IMR-90 (cell line): ENCODE data around the gene LRSAM1. TPM values are rescaled to one million over a fixed set of nuclear protein-coding genes. Genes with fewer than 3 reads are reported as not detected.

ENCODE experiments used
- ATAC-seq: fragments of 200-7000 bp; cut with Tn5 transposase; 2 replicates; pipeline ENCODE4 v1.9.1; 2020; ENCODE audit warnings: low read depth, mild to moderate bottlenecking, moderate library complexity
- BruUV-seq: library from RNA; stranded (reverse); fragments of 400-500 nt; replicated peaks from 2 replicates; lab custom pipeline; 2021; lab: Mats Ljungman, UMichigan
- CTCF ChIA-PET: fragments of 300-600 bp; formaldehyde crosslinking; extraction: SDS; loops from one replicate; lab custom pipeline; 2021; ENCODE audit warnings: antibody characterized with exemption; lab: Yijun Ruan, JAX
- POLR2A ChIA-PET: fragments of 300-600 bp; sonication (Branson Sonifier 250); formaldehyde crosslinking; loops from one replicate; lab custom pipeline; 2022; ENCODE audit warnings: antibody characterized with exemption; ENCODE audit not compliant: unreplicated experiment; lab: Charles Lee
- DNase-seq: peaks from one replicate; pipeline ENCODE4 v3.0.0; 2013
- H2AFZ ChIP-seq: replicated peaks from 2 replicates; pipeline ENCODE3; 2013; ENCODE audit warnings: low read length, mild to moderate bottlenecking; ENCODE audit not compliant: poor library complexity
- H2AK5ac ChIP-seq: 2 replicates; pipeline ENCODE4 v1.6.1; 2013; ENCODE audit warnings: low read depth, low read length, inconsistent platforms
- H2AK9ac ChIP-seq: replicated peaks from 2 replicates; pipeline ENCODE3; 2013; ENCODE audit warnings: mild to moderate bottlenecking, low read depth, low read length, moderate library complexity; ENCODE audit not compliant: poor library complexity
- H2BK120ac ChIP-seq: 2 replicates; pipeline ENCODE4 v1.6.1; 2013; ENCODE audit warnings: low read depth, low read length, inconsistent platforms
- H2BK15ac ChIP-seq: 3 replicates; pipeline ENCODE4 v1.6.1; 2013; ENCODE audit warnings: low read depth, low read length, inconsistent platforms
- H2BK20ac ChIP-seq: 2 replicates; pipeline ENCODE4 v1.6.1; 2013; ENCODE audit warnings: low read depth, mild to moderate bottlenecking, inconsistent platforms, low read length, moderate library complexity
- H2BK5ac ChIP-seq: 2 replicates; pipeline ENCODE4 v1.6.1; 2013; ENCODE audit warnings: mild to moderate bottlenecking, low read depth, low read length, inconsistent platforms; ENCODE audit not compliant: poor library complexity, severe bottlenecking
- H3K14ac ChIP-seq: replicated peaks from 2 replicates; pipeline ENCODE4 v1.6.1; 2013; ENCODE audit warnings: low read depth, low read length, inconsistent platforms
- H3K18ac ChIP-seq: 2 replicates; pipeline ENCODE4 v1.6.1; 2013; ENCODE audit warnings: low read depth, low read length, control low read depth
- H3K23ac ChIP-seq: 2 replicates; pipeline ENCODE4 v1.6.1; 2013; ENCODE audit warnings: low read depth, low read length, inconsistent platforms
- H3K27ac ChIP-seq: 2 replicates; pipeline ENCODE4 v1.5.1; 2013; ENCODE audit warnings: mild to moderate bottlenecking, control low read depth, low read length; ENCODE audit not compliant: insufficient read depth
- H3K27me3 ChIP-seq: 2 replicates; pipeline ENCODE4 v1.6.1; 2013; ENCODE audit warnings: low read length; ENCODE audit not compliant: control insufficient read depth, insufficient read depth
- H3K36me3 ChIP-seq: 2 replicates; pipeline ENCODE4 v1.6.1; 2013; ENCODE audit warnings: low read length, mixed read lengths; ENCODE audit not compliant: control insufficient read depth, insufficient read depth
- H3K4ac ChIP-seq: 2 replicates; pipeline ENCODE4 v1.6.1; 2013; ENCODE audit warnings: low read depth, low read length, inconsistent platforms
- H3K4me1 ChIP-seq: 2 replicates; pipeline ENCODE4 v1.6.1; 2013; ENCODE audit warnings: low read length, mixed read lengths; ENCODE audit not compliant: control insufficient read depth, insufficient read depth
- H3K4me2 ChIP-seq: 2 replicates; pipeline ENCODE4 v1.6.1; 2013; ENCODE audit warnings: low read depth, mild to moderate bottlenecking, control low read depth, low read length, moderate library complexity
- H3K4me3 ChIP-seq: 2 replicates; pipeline ENCODE4 v1.5.1; 2013; ENCODE audit warnings: low read depth, mild to moderate bottlenecking, control low read depth, low read length, moderate library complexity; ENCODE audit not compliant: insufficient read depth
- H3K56ac ChIP-seq: 2 replicates; pipeline ENCODE4 v1.6.1; 2013; ENCODE audit warnings: low read length, inconsistent platforms; ENCODE audit not compliant: insufficient read depth; ENCODE audit errors: extremely low read depth
- H3K79me1 ChIP-seq, 2 experiments: 2 replicates each; pipeline ENCODE4 v1.6.1; 2013; ENCODE audit warnings: low read length in 2 of 2, inconsistent platforms in 1 of 2, low read depth in 1 of 2
- H3K9ac ChIP-seq: 2 replicates; pipeline ENCODE4 v1.6.1; 2013; ENCODE audit warnings: low read depth, low read length, control low read depth
- H3K9me1 ChIP-seq: 2 replicates; pipeline ENCODE4 v1.6.1; 2013; ENCODE audit warnings: low read length, inconsistent platforms; ENCODE audit not compliant: insufficient read depth
- H3K9me3 ChIP-seq: 2 replicates; pipeline ENCODE4 v1.6.1; 2013; ENCODE audit warnings: low read length; ENCODE audit not compliant: control insufficient read depth, insufficient read depth
- H4K20me1 ChIP-seq: 2 replicates; pipeline ENCODE4 v1.6.1; 2013; ENCODE audit warnings: low read length, inconsistent platforms; ENCODE audit not compliant: insufficient read depth
- H4K5ac ChIP-seq: 2 replicates; pipeline ENCODE4 v1.6.1; 2013; ENCODE audit warnings: mild to moderate bottlenecking, low read depth, low read length, control low read depth
- H4K8ac ChIP-seq, 2 experiments: 2 replicates each; pipeline ENCODE4 v1.6.1; 2013; ENCODE audit warnings: low read depth in 2 of 2, low read length in 2 of 2, control low read depth in 1 of 2, inconsistent platforms in 1 of 2
- H4K91ac ChIP-seq: 2 replicates; pipeline ENCODE4 v1.6.1; 2013; ENCODE audit warnings: low read depth, low read length, inconsistent platforms; ENCODE audit not compliant: insufficient read depth
- POLR2A ChIP-seq: IDR thresholded peaks from 2 replicates; pipeline ENCODE4 v1.6.1; 2012; ENCODE audit warnings: mild to moderate bottlenecking, low read depth, low read length
- WGBS, 2 experiments: methylation state at CpG; one replicate each; pipeline versions ENCODE4 v1.1.5 to v1.1.7; 2013; ENCODE audit warnings: missing lambda C conversion rate in 2 of 2; ENCODE audit not compliant: insufficient read length in 1 of 2; ENCODE audit errors: extremely low coverage in 2 of 2; 5-methylcytosine and 5-hydroxymethylcytosine counted together
- dilution Hi-C: fragments of 300-500 bp; cut with HindIII; formaldehyde crosslinking; loops from one replicate; pipeline ENCODE4 v1.14.3; 2018; ENCODE audit warnings: low sequenced_read_pairs; ENCODE audit not compliant: unreplicated experiment
- in situ Hi-C: fragments of 300-500 bp; cut with MboI; formaldehyde crosslinking; loops from 3 replicates; pipeline ENCODE4 v1.14.3; 2019; ENCODE audit warnings: low sequenced_read_pairs, inconsistent platforms, mixed read lengths
- intact Hi-C: fragments of 100-400 bp; cut with micrococcal nuclease; formaldehyde crosslinking; loops from 2 replicates; pipeline ENCODE4 v1.10.0; 2022
- polyA plus RNA-seq, 3 experiments: library from polyadenylated mRNA; depleted of rRNA; stranded (reverse); fragments of >200 nt; gene quantifications; 2 replicates each; pipeline ENCODE4 v1.2.3, GENCODE V29; 2012; ENCODE audit warnings: low replicate concordance in 1 of 3
- total RNA-seq: library from RNA; depleted of rRNA; stranded (reverse); fragments of >200 nt; gene quantifications from 2 replicates; pipeline ENCODE4 v1.2.3, GENCODE V29; 2012
- TF ChIP-seq, protein P1 (sequence below): conservative IDR thresholded peaks from 2 replicates; pipeline ENCODE4 v1.5.1; 2012; ENCODE audit warnings: mild to moderate bottlenecking, low read depth, low read length, improper control_type of control experiment

Gene LRSAM1
- total and polyA plus RNA-seq, 2 of the 4 experiments (the other 2 are of a cell fraction), result 3.0 to 9.3 TPM

DNA sequence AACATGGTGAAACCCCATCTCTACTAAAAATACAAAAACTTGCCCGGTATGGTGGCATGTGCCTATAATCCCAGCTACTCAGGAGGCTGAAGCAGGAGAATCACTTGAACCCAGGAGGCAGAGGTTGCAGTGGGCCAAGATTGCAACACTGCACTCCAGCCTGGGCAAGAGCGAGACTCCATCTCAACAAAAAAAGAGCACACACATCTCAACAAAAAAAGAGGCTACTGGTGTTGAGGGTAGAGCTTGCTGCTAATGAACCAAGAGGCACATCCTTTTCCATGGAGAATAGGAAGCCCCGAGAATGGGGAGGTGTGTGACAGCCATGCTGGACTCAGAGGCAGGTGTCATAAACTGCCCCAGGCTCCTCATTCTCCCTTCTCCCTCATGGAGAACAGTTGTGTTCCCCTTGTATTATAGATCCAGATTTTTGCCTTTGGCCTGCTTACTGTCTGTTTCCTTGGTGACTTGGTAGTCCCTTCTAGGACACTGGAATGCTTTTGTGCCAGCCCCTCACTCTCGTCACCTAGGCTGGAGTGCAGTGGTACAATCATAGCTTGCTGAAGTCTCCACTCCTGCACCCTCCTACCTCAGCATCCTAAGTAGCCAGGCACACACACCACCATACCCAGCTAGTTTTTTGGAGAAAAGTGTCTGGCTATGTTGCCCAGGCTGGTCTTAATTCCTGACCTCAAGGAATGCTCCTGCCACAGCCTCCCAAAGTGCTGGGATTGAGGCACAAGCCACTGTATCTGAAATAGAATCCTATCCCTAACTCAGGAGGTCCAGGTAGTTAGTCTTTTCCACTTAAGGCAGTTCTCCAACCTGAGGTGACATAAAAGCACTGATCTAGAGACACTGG lies 5.2 kb upstream of the LRSAM1 start:
- H3K27ac ChIP-seq, result no peak overlapping the region
- no peak overlapping the region for H2BK120ac ChIP-seq
- no CpG with 5 or more reads among the region's 4 CpGs for WGBS, 2 experiments
- no peak overlapping the region for H4K5ac ChIP-seq
- ChIA-PET POLR2A (no interaction called here), CTCF (interaction anchor here (0.5 kb wide), 1 partner anchor 26 kb away, joined by 3 read pairs; no protein-coding TSS in a partner anchor)
- no peak overlapping the region for H2AK5ac ChIP-seq
- TF ChIP-seq, protein P1, sequence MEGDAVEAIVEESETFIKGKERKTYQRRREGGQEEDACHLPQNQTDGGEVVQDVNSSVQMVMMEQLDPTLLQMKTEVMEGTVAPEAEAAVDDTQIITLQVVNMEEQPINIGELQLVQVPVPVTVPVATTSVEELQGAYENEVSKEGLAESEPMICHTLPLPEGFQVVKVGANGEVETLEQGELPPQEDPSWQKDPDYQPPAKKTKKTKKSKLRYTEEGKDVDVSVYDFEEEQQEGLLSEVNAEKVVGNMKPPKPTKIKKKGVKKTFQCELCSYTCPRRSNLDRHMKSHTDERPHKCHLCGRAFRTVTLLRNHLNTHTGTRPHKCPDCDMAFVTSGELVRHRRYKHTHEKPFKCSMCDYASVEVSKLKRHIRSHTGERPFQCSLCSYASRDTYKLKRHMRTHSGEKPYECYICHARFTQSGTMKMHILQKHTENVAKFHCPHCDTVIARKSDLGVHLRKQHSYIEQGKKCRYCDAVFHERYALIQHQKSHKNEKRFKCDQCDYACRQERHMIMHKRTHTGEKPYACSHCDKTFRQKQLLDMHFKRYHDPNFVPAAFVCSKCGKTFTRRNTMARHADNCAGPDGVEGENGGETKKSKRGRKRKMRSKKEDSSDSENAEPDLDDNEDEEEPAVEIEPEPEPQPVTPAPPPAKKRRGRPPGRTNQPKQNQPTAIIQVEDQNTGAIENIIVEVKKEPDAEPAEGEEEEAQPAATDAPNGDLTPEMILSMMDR, result no peak
- TF ChIP-seq POLR2A, result peak; percentile 20; the same call in 1 of the 2 replicates
- no peak overlapping the region for H3K56ac ChIP-seq
- peaks cover 16% of the 10 kb centered on the region for H3K9me3 ChIP-seq
- H3K23ac ChIP-seq, result no peak overlapping the region
- no peaks in the 10 kb centered on the region for H3K27me3 ChIP-seq
- no peak overlapping the region for H3K4me2 ChIP-seq
- H3K4me3 ChIP-seq, result no peak overlapping the region
- no peak overlapping the region for H3K9ac ChIP-seq
- H2BK15ac ChIP-seq, result no peak overlapping the region
- H3K9me1 ChIP-seq, result peaks cover 16% of the 10 kb centered on the region
- peak overlapping the region; percentile 58 for H2AK9ac ChIP-seq
- no TSS peak for BruUV-seq
- no peak overlapping the region for H2BK5ac ChIP-seq
- intact Hi-C loops, result no loop called here
- H3K79me1 ChIP-seq, result peaks cover 8 to 67% of the 10 kb centered on the region in 2 experiments
- 0 out of 4 replicates have a peak overlapping the region, but pooled peaks of 1 of the 2 experiments have one; percentile 5 for H4K8ac ChIP-seq
- H4K20me1 ChIP-seq, result peaks cover 72% of the 10 kb centered on the region
- H3K36me3 ChIP-seq, result peaks cover 78% of the 10 kb centered on the region
- no peak overlapping the region for H3K14ac ChIP-seq
- H3K4me1 ChIP-seq, result peaks cover 10% of the 10 kb centered on the region
- no peak overlapping the region for H3K4ac ChIP-seq
- DNase-seq (no peak), ATAC-seq (no peak)
- dilution Hi-C loops, result no loop called here
- no peak overlapping the region for H2BK20ac ChIP-seq
- H3K18ac ChIP-seq, result no peak overlapping the region
- H4K91ac ChIP-seq, result no peak overlapping the region
- no peak overlapping the region for H2AFZ ChIP-seq
- in situ Hi-C loops, result no loop called here
